Trophoblast cell (in vitro differentiated cells and primary cell): ENCODE data around the gene NUDT4B. TPM values are rescaled to one million over a fixed set of nuclear protein-coding genes. Genes with fewer than 3 reads are reported as not detected.
"Not testable (repeated sequence)": the region's sequence is repeated elsewhere in the genome, so short reads cannot be mapped to it uniquely, and the experiment has no call there.

ENCODE experiments used
- DNase-seq, 2 donors: peaks; one replicate each; pipeline ENCODE4 v3.0.0-alpha.2; 2016
- H2AFZ ChIP-seq: 2 replicates; pipeline ENCODE4 v1.6.1; 2013; ENCODE audit warnings: low read length, moderate library complexity, mild to moderate bottlenecking; ENCODE audit not compliant: insufficient read depth, poor library complexity
- H2AK5ac ChIP-seq: 2 replicates; pipeline ENCODE4 v1.6.1; 2013; ENCODE audit warnings: mild to moderate bottlenecking, low read length
- H2BK120ac ChIP-seq: 2 replicates; pipeline ENCODE4 v1.6.1; 2013; ENCODE audit warnings: low read length, mild to moderate bottlenecking, moderate library complexity; ENCODE audit not compliant: insufficient read depth, poor library complexity
- H2BK12ac ChIP-seq: 2 replicates; pipeline ENCODE4 v1.6.1; 2013; ENCODE audit warnings: mild to moderate bottlenecking, low read length, moderate library complexity
- H2BK5ac ChIP-seq: 2 replicates; pipeline ENCODE4 v1.6.1; 2013; ENCODE audit warnings: low read length, low read depth, moderate library complexity, mild to moderate bottlenecking; ENCODE audit not compliant: poor library complexity
- H3K14ac ChIP-seq: 2 replicates; pipeline ENCODE4 v1.6.1; 2013; ENCODE audit warnings: mild to moderate bottlenecking, low read length
- H3K18ac ChIP-seq: 2 replicates; pipeline ENCODE4 v1.6.1; 2013; ENCODE audit warnings: mild to moderate bottlenecking, low read length
- H3K23ac ChIP-seq: 2 replicates; pipeline ENCODE4 v1.6.1; 2013; ENCODE audit warnings: low read length
- H3K27ac ChIP-seq: 2 replicates; pipeline ENCODE4 v1.5.1; 2013; ENCODE audit warnings: low read depth, mild to moderate bottlenecking, inconsistent platforms, low read length, moderate library complexity
- H3K27me3 ChIP-seq: 2 replicates; pipeline ENCODE4 v1.6.1; 2013; ENCODE audit warnings: inconsistent platforms, mild to moderate bottlenecking, low read length, moderate library complexity; ENCODE audit not compliant: insufficient read depth
- H3K36me3 ChIP-seq, 2 experiments: 1 replicate in 1 of 2; 2 replicates in 1 of 2; pipeline ENCODE4 v1.6.1; 2013; ENCODE audit warnings: low read length in 2 of 2, mild to moderate bottlenecking in 2 of 2, moderate library complexity in 1 of 2; ENCODE audit not compliant: insufficient read depth in 2 of 2, control insufficient read depth in 1 of 2
- H3K4ac ChIP-seq: 2 replicates; pipeline ENCODE4 v1.6.1; 2013; ENCODE audit warnings: low read depth, mild to moderate bottlenecking, low read length, moderate library complexity
- H3K4me1 ChIP-seq, 2 experiments: 1 replicate in 1 of 2; 2 replicates in 1 of 2; pipeline ENCODE4 v1.6.1; 2013; ENCODE audit warnings: low read length in 2 of 2, mild to moderate bottlenecking in 2 of 2, moderate library complexity in 1 of 2; ENCODE audit not compliant: insufficient read depth in 2 of 2, control insufficient read depth in 1 of 2
- H3K4me2 ChIP-seq: 2 replicates; pipeline ENCODE4 v1.6.1; 2013; ENCODE audit warnings: inconsistent platforms, mild to moderate bottlenecking, low read length, moderate library complexity
- H3K4me3 ChIP-seq: 2 replicates; pipeline ENCODE4 v1.5.1; 2013; ENCODE audit warnings: mild to moderate bottlenecking, low read depth, low read length, inconsistent platforms
- H3K79me1 ChIP-seq: one replicate; pipeline ENCODE4 v1.6.1; 2013; ENCODE audit warnings: low read length
- H3K79me2 ChIP-seq: 2 replicates; pipeline ENCODE4 v1.6.1; 2013; ENCODE audit warnings: low read length, mild to moderate bottlenecking; ENCODE audit not compliant: control insufficient read depth, insufficient read depth, poor library complexity
- H3K9ac ChIP-seq: 2 replicates; pipeline ENCODE4 v1.6.1; 2013; ENCODE audit warnings: mild to moderate bottlenecking, low read length
- H3K9me3 ChIP-seq: 2 replicates; pipeline ENCODE4 v1.6.1; 2013; ENCODE audit warnings: low read depth, mild to moderate bottlenecking, control low read depth, inconsistent platforms, low read length; ENCODE audit not compliant: insufficient read depth
- H4K12ac ChIP-seq: 2 replicates; pipeline ENCODE4 v1.6.1; 2013; ENCODE audit warnings: low read depth, mild to moderate bottlenecking, low read length, moderate library complexity
- H4K8ac ChIP-seq: 2 replicates; pipeline ENCODE4 v1.6.1; 2013; ENCODE audit warnings: low read depth, mild to moderate bottlenecking, low read length, moderate library complexity
- H4K91ac ChIP-seq: one replicate; pipeline ENCODE4 v1.6.1; 2013; ENCODE audit warnings: low read depth, mild to moderate bottlenecking, low read length, moderate library complexity
- WGBS: extraction: QIAGEN DNeasy Blood & Tissue Kit; methylation state at CpG from one replicate; pipeline ENCODE4 v1.1.7; 2013; ENCODE audit warnings: missing lambda C conversion rate; ENCODE audit not compliant: insufficient read length, insufficient coverage; ENCODE audit errors: extremely low coverage; 5-methylcytosine and 5-hydroxymethylcytosine counted together
- polyA plus RNA-seq: library from polyadenylated mRNA; stranded (reverse); fragments of 200-250 nt; gene quantifications from 2 replicates; pipeline ENCODE4 v1.2.3, GENCODE V29; 2013

The NUDT4B gene
- polyA plus RNA-seq, result 13.9 and 14.1 TPM in 2 replicates

DNA sequence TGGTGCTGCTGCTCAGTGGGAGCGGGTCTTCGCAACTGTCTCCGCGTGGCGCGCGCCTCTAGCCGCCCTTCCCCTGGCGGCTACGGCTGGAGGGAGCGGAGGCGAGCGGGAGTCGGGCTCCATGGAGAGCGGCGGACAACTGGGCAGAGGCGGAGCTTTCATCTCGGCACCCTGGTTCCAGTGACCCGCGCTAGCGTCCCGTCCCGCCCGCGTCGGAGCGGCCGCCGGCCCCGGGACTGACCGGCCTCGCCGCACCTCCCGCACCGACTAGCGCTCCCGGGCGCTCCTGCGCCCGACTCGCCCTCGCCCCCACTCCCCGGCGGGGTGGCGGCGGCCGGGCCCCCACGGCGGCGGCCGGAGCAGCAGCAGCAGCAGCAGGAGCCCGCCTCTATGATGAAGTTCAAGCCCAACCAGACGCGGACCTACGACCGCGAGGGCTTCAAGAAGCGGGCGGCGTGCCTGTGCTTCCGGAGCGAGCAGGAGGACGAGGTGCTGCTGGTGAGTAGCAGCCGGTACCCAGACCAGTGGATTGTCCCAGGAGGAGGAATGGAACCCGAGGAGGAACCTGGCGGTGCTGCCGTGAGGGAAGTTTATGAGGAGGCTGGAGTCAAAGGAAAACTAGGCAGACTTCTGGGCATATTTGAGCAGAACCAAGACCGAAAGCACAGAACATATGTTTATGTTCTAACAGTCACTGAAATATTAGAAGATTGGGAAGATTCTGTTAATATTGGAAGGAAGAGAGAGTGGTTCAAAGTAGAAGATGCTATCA, at the start of gene NUDT4B:
NUDT4B (plus strand) TSS at position 212 of the 772 bp plus-strand sequence; CDS start at position 391, 179 bp downstream.
- H4K91ac ChIP-seq, H3K4ac ChIP-seq, DNase-seq, H2AFZ ChIP-seq, H3K4me3 ChIP-seq, H3K14ac ChIP-seq, H3K9me3 ChIP-seq, H3K79me2 ChIP-seq, H3K36me3 ChIP-seq, H3K18ac ChIP-seq, H3K79me1 ChIP-seq, H3K27ac ChIP-seq, H3K27me3 ChIP-seq, H4K12ac ChIP-seq, H3K9ac ChIP-seq, H3K4me2 ChIP-seq, H2AK5ac ChIP-seq, H3K4me1 ChIP-seq, H3K23ac ChIP-seq, H4K8ac ChIP-seq, H2BK120ac ChIP-seq, H2BK5ac ChIP-seq, H2BK12ac ChIP-seq: not testable (repeated sequence)
- no CpG with 5 or more reads among the region's 68 CpGs for WGBS

DNA sequence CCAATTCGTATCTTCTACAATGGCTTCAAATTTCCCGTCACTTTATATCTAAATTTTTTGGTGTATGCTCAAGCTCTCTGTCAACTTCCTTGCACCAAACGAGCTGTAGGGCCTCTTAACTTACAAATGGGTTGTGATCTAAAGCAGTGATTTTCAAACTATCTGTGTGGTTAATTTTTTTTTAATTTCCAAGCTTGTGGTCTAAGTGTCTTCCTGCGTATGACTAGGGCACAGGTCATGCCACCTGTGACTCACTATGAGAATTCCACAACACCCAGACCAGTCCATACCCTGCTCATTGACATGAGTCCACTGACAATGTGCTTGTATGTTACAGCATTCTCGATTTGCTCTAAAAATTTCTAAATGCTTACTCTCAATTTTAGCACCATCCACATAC, 49.2 kb upstream of the NUDT4B start:
- H3K36me3 ChIP-seq, result not testable (repeated sequence)
- no CpG with 5 or more reads among the region's 5 CpGs for WGBS

DNA sequence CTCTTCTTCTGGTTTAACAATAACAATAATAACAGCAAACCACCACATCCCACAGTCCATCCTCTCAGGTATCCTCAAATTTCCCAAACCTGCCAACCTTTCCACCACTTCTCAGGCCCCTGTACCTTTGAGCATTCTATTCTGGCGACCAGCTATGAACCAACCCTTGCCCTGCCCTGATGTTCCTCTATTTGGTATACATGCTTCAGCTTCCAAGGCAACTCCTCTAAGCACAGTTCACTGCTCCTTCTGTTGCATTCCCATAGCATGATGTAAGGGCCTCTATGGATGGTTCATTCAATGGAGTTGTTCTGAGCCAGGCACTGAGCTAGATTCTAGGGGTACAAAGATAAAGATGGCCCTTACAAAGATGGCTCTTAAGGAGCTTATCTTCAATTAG, 46.3 kb upstream of the NUDT4B start:
- DNase-seq, result not testable (repeated sequence)

More for the DNA sequence above, 49.2 kb upstream of the NUDT4B start:
- H3K79me2 ChIP-seq, H2BK120ac ChIP-seq, H4K12ac ChIP-seq, H3K18ac ChIP-seq, H2BK5ac ChIP-seq, H3K4me2 ChIP-seq, H3K4me3 ChIP-seq, H3K9ac ChIP-seq, H3K14ac ChIP-seq, H3K4ac ChIP-seq, H3K79me1 ChIP-seq, H3K27ac ChIP-seq, H4K91ac ChIP-seq, H3K9me3 ChIP-seq, H2AFZ ChIP-seq, DNase-seq, H2BK12ac ChIP-seq, H2AK5ac ChIP-seq, H3K23ac ChIP-seq, H3K27me3 ChIP-seq, H3K4me1 ChIP-seq, H4K8ac ChIP-seq: not testable (repeated sequence)

DNA sequence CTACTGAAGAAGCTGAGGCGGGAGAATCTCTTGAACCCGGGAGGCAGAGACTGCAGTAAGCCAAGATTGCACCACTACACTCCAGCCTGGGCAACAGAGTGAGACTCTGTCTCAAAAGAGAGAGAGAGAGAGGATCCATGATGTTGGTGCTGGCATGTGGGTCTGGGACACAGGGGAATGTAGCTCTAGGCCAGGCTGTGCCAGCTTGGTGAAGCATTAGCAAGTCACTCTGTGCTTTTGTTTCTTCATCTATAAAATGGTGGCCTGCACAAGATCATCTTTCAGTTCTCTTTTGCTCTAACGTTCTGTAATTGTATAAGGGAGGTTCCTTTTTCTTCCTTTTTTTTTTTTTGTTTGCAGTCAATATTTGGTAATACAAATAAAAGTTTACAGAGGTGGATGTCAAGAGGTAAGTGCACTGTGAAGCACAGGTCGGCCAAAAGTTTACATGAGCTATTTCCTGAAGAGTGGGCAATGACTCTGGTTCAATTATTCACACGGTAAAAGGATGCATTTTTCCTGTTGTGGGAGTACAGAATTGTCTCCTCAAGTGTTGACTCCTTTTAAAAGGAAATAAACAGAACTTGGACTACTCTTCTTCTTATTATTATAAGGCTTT, 44.5 kb upstream of the NUDT4B start:
- H3K27ac ChIP-seq, H3K4me2 ChIP-seq, H3K23ac ChIP-seq, H3K9me3 ChIP-seq, H2BK120ac ChIP-seq, H3K14ac ChIP-seq, H3K18ac ChIP-seq, H2BK12ac ChIP-seq, H3K4ac ChIP-seq, DNase-seq, H3K27me3 ChIP-seq, H2AFZ ChIP-seq, H3K4me3 ChIP-seq, H3K79me2 ChIP-seq, H4K91ac ChIP-seq, H2AK5ac ChIP-seq, H3K79me1 ChIP-seq, H4K8ac ChIP-seq, H3K36me3 ChIP-seq, H2BK5ac ChIP-seq, H3K4me1 ChIP-seq, H4K12ac ChIP-seq, H3K9ac ChIP-seq: not testable (repeated sequence)
- no CpG with 5 or more reads among the region's 5 CpGs for WGBS

More for the DNA sequence above, 46.3 kb upstream of the NUDT4B start:
- H3K4me2 ChIP-seq, H2AFZ ChIP-seq, H4K91ac ChIP-seq, H3K9ac ChIP-seq, H2BK120ac ChIP-seq, H4K12ac ChIP-seq, H2AK5ac ChIP-seq, H2BK5ac ChIP-seq, H2BK12ac ChIP-seq, H3K27me3 ChIP-seq, H3K79me2 ChIP-seq, H3K18ac ChIP-seq, H3K4me1 ChIP-seq, H4K8ac ChIP-seq, H3K36me3 ChIP-seq, H3K9me3 ChIP-seq, H3K23ac ChIP-seq, H3K4me3 ChIP-seq, H3K14ac ChIP-seq, H3K27ac ChIP-seq, H3K79me1 ChIP-seq, H3K4ac ChIP-seq: not testable (repeated sequence)
- no CpG with 5 or more reads among the region's 1 CpG for WGBS
